Epithelial cell of prostate (primary cell): ENCODE results near the gene TCN2.
"Not testable (repeated sequence)": the region's sequence is repeated elsewhere in the genome, so short reads cannot be mapped to it uniquely, and the experiment has no call there.

Source experiments
- DNase-seq: peaks from one replicate; pipeline ENCODE4 v3.0.0-alpha.2; 2011; ENCODE audit warnings: low read depth, low spot score
- H3K27ac ChIP-seq: fragments of 450-650 bp; 2 replicates; pipeline ENCODE4 v1.5.1; 2017; ENCODE audit warnings: mild to moderate bottlenecking

The TCN2 gene

GRCh38 chr22:30606455-30607299 is at the start of gene TCN2:
TCN2 (plus strand) TSS chr22:30607174; CDS start chr22:30607332, 158 bp downstream.
- peak within 1 kb of the TSS; percentile 41 for H3K27ac ChIP-seq
- DNase-seq = no peak

- H3K27ac ChIP-seq = no peak overlapping the region
- DNase-seq = no peak
These were observed 49.7 kb upstream of the TCN2 start for GRCh38 chr22:30557243-30557642.

- DNase-seq = no peak
- no peak overlapping the region for H3K27ac ChIP-seq
These were observed 47.1 kb upstream of the TCN2 start for GRCh38 chr22:30559889-30560288.

- DNase-seq, H3K27ac ChIP-seq: not testable (repeated sequence)
These were observed 46.3 kb upstream of the TCN2 start for GRCh38 chr22:30560643-30561202.

- H3K27ac ChIP-seq = no peak overlapping the region
- DNase-seq = no peak
These were observed 45.4 kb upstream of the TCN2 start for GRCh38 chr22:30561402-30562189.

GRCh38 chr22:30562366-30562765 is 44.6 kb upstream of the TCN2 start:
- H3K27ac ChIP-seq = no peak overlapping the region
- no peak for DNase-seq

- no peak overlapping the region for H3K27ac ChIP-seq
- DNase-seq = no peak
These were observed 42.8 kb upstream of the TCN2 start for GRCh38 chr22:30564045-30564760.

- no peak overlapping the region for H3K27ac ChIP-seq
- no peak for DNase-seq
These were observed 42.2 kb upstream of the TCN2 start for GRCh38 chr22:30564761-30565119.

- no peak overlapping the region for H3K27ac ChIP-seq
- DNase-seq = no peak
These were observed 41.6 kb upstream of the TCN2 start for GRCh38 chr22:30565341-30565740.

- DNase-seq = no peak
- no peak overlapping the region for H3K27ac ChIP-seq
These were observed 40.8 kb upstream of the TCN2 start for GRCh38 chr22:30566125-30566524.

- not testable (repeated sequence) for DNase-seq, H3K27ac ChIP-seq
These were observed 39.7 kb upstream of the TCN2 start for GRCh38 chr22:30567277-30567676.

GRCh38 chr22:30568137-30568805 is 38.7 kb upstream of the TCN2 start:
- H3K27ac ChIP-seq = no peak overlapping the region
- no peak for DNase-seq

- DNase-seq = no peak
- no peak overlapping the region for H3K27ac ChIP-seq
These were observed 37.2 kb upstream of the TCN2 start for GRCh38 chr22:30569674-30570202.

- H3K27ac ChIP-seq = no peak overlapping the region
- no peak for DNase-seq
These were observed 34.8 kb upstream of the TCN2 start for GRCh38 chr22:30572210-30572609.

- H3K27ac ChIP-seq = no peak overlapping the region
- DNase-seq = no peak
These were observed 34.0 kb upstream of the TCN2 start for GRCh38 chr22:30572840-30573593.

GRCh38 chr22:30573594-30574094 is 33.3 kb upstream of the TCN2 start:
- H3K27ac ChIP-seq = no peak overlapping the region
- no peak for DNase-seq

- H3K27ac ChIP-seq = no peak within 1 kb of the TSS
- no peak for DNase-seq
These were observed 32.6 kb upstream of the TCN2 start, which contains the start of gene GAL3ST1 for GRCh38 chr22:30574095-30574981. GAL3ST1 (minus strand) TSS chr22:30574665; CDS start chr22:30557392, 17,273 bp downstream.
